Neural progenitor cell (in vitro differentiated cells): ENCODE measurements around the gene H2BK1. TPM values are rescaled to one million over a fixed set of nuclear protein-coding genes. Genes with fewer than 3 reads are reported as not detected.

Source experiments
- DNase-seq: peaks from one replicate; pipeline ENCODE4 v3.0.0-alpha.2; 2016; ENCODE audit warnings: low spot score
- H2AFZ ChIP-seq: fragments of 200-600 bp; sonication (generic); replicated peaks from 2 replicates; pipeline ENCODE4 v1.6.1; 2016; ENCODE audit warnings: antibody characterized with exemption
- H3F3A ChIP-seq: fragments of 200-600 bp; sonication (generic); 2 replicates; pipeline ENCODE4 v1.6.1; 2016; ENCODE audit warnings: antibody characterized with exemption, low read depth
- H3K27ac ChIP-seq: fragments of 200-600 bp; sonication (generic); 2 replicates; pipeline ENCODE4 v1.5.1; 2016; ENCODE audit warnings: mild to moderate bottlenecking
- H3K27me3 ChIP-seq: fragments of 200-600 bp; sonication (generic); 2 replicates; pipeline ENCODE4 v1.6.1; 2016; ENCODE audit warnings: mild to moderate bottlenecking, moderate library complexity
- H3K36me3 ChIP-seq: fragments of 200-600 bp; sonication (generic); 2 replicates; pipeline ENCODE4 v1.5.1; 2016
- H3K4me1 ChIP-seq: fragments of 200-600 bp; sonication (generic); 2 replicates; pipeline ENCODE4 v1.6.1; 2016; ENCODE audit warnings: mixed run types
- H3K4me2 ChIP-seq: fragments of 200-600 bp; sonication (generic); 2 replicates; pipeline ENCODE4 v1.6.1; 2016
- H3K4me3 ChIP-seq: fragments of 200-600 bp; sonication (generic); 2 replicates; pipeline ENCODE4 v1.5.1; 2016
- H3K79me2 ChIP-seq: fragments of 200-600 bp; sonication (generic); 2 replicates; pipeline ENCODE4 v1.6.1; 2016; ENCODE audit warnings: low read depth
- H3K9ac ChIP-seq: fragments of 200-600 bp; sonication (generic); 2 replicates; pipeline ENCODE4 v1.6.1; 2016
- H3K9me3 ChIP-seq: fragments of 200-600 bp; sonication (generic); 2 replicates; pipeline ENCODE4 v1.5.1; 2016; ENCODE audit warnings: low read depth
- H4K20me1 ChIP-seq: fragments of 200-600 bp; sonication (generic); 2 replicates; pipeline ENCODE4 v1.6.1; 2016; ENCODE audit warnings: low read depth
- H3K27ac Mint-ChIP-seq: 3 replicates; pipeline ENCODE4 v1.8.0; 2021; ENCODE audit warnings: mixed read lengths
- H3K27me3 Mint-ChIP-seq: 2 replicates; pipeline ENCODE4 v1.8.0; 2022; ENCODE audit warnings: low read depth, mild to moderate bottlenecking, inconsistent platforms, moderate library complexity, mixed read lengths; ENCODE audit not compliant: insufficient read depth
- H3K36me3 Mint-ChIP-seq: 3 replicates; pipeline ENCODE4 v1.8.0; 2021; ENCODE audit warnings: mixed read lengths
- H3K4me1 Mint-ChIP-seq: 3 replicates; pipeline ENCODE4 v1.8.0; 2021; ENCODE audit warnings: mixed read lengths
- H3K4me3 Mint-ChIP-seq: 3 replicates; pipeline ENCODE4 v1.8.0; 2021; ENCODE audit warnings: mild to moderate bottlenecking, moderate library complexity, mixed read lengths
- H3K9me3 Mint-ChIP-seq: 3 replicates; pipeline ENCODE4 v1.8.0; 2020; ENCODE audit warnings: mixed read lengths
- EZH2 ChIP-seq: fragments of 200-600 bp; sonication (generic); IDR thresholded peaks from 2 replicates; pipeline ENCODE4 v1.6.1; 2017; ENCODE audit warnings: antibody characterized with exemption, mild to moderate bottlenecking, moderate library complexity
- EZH2phosphoT487 ChIP-seq: fragments of 200-600 bp; sonication (generic); IDR thresholded peaks from 2 replicates; pipeline ENCODE4 v1.6.1; 2017; ENCODE audit warnings: antibody characterized with exemption
- total RNA-seq: library from RNA; depleted of rRNA; stranded (reverse); fragments of >200 nt; gene quantifications from 2 replicates; pipeline ENCODE4 v1.2.3, GENCODE V29; 2015; ENCODE audit warnings: low replicate concordance
- TF ChIP-seq, protein P1 (sequence below): fragments of 200-600 bp; sonication (generic); IDR thresholded peaks from 2 replicates; pipeline ENCODE4 v1.5.1; 2017; ENCODE audit warnings: antibody characterized with exemption, mild to moderate bottlenecking

The H2BK1 gene
- total RNA-seq, 1 donor from 2014 or later = not detected

DNA sequence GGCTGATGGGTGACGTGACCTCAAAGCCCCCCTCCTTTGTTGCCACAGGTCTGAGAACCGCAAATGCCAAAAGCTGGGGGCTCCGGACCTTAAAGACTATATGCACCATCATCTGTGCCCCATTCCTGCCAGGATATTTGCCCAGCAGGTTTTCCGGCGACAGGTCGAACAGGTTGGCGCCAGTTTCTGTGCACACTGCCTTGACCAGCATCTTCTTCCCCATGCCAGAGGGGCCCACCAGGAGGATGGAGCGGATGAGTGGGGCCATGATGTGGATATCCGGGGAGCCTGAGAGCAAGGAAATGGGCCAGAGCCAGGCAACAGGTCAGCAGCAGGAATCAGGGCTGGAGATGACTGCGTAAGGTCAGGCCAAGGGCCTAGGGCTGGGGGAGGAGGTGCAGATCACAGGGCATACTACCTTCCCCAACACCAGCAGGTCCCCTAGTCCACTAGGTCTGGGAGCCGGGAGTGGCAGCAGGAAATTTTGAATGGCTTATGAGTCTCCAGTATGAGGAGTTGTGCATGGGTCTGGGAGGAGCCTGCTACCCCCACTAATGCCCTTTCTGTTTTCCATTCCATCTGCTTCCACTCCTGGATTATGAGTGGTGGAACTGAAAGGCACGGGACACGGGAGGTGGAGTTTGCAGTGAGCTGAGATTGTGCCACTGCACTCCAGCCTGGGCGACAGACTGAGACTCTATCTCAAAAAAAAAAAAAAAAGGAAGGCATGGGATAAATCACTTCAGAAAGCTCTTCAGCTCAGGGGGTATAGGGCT lies 16.9 kb downstream of the H2BK1 start:
- Histone ChIP-seq H3K79me2 (no peaks in the 10 kb centered on the region), H3K27ac (no peak overlapping the region)

GRCh38 chr7:151192002-151192539 lies 18.2 kb downstream of the H2BK1 start:
- Mint-ChIP-seq H3K9me3 (no peaks in the 10 kb centered on the region), H3K27me3 (peaks cover 15% of the 10 kb centered on the region), H3K4me3 (no peak overlapping the region), H3K4me1 (no peaks in the 10 kb centered on the region), H3K36me3 (no peaks in the 10 kb centered on the region), H3K27ac (no peak overlapping the region)
- Histone ChIP-seq H3K9me3 (no peaks in the 10 kb centered on the region), H3K36me3 (no peaks in the 10 kb centered on the region), H2AFZ (no peak overlapping the region), H3K79me2 (no peaks in the 10 kb centered on the region), H4K20me1 (no peaks in the 10 kb centered on the region), H3K27me3 (peaks cover 22% of the 10 kb centered on the region), H3K27ac (no peak overlapping the region), H3K4me2 (no peak overlapping the region), H3K4me3 (no peak overlapping the region), H3K4me1 (no peaks in the 10 kb centered on the region), H3F3A (no peaks in the 10 kb centered on the region), H3K9ac (no peak overlapping the region)
- no peak for DNase-seq
- no peak for TF ChIP-seq EZH2
- no peak for TF ChIP-seq EZH2phosphoT487
- TF ChIP-seq, protein P1, sequence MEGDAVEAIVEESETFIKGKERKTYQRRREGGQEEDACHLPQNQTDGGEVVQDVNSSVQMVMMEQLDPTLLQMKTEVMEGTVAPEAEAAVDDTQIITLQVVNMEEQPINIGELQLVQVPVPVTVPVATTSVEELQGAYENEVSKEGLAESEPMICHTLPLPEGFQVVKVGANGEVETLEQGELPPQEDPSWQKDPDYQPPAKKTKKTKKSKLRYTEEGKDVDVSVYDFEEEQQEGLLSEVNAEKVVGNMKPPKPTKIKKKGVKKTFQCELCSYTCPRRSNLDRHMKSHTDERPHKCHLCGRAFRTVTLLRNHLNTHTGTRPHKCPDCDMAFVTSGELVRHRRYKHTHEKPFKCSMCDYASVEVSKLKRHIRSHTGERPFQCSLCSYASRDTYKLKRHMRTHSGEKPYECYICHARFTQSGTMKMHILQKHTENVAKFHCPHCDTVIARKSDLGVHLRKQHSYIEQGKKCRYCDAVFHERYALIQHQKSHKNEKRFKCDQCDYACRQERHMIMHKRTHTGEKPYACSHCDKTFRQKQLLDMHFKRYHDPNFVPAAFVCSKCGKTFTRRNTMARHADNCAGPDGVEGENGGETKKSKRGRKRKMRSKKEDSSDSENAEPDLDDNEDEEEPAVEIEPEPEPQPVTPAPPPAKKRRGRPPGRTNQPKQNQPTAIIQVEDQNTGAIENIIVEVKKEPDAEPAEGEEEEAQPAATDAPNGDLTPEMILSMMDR = no peak

More for the DNA sequence above, 16.9 kb downstream of the H2BK1 start:
- DNase-seq = no peak
- Histone ChIP-seq H3K36me3 (no peaks in the 10 kb centered on the region), H3F3A (no peaks in the 10 kb centered on the region), H4K20me1 (no peaks in the 10 kb centered on the region), H3K27me3 (peaks cover 22% of the 10 kb centered on the region), H3K4me1 (no peaks in the 10 kb centered on the region), H2AFZ (no peak overlapping the region), H3K4me3 (no peak overlapping the region), H3K9ac (no peak overlapping the region), H3K4me2 (no peak overlapping the region), H3K9me3 (no peaks in the 10 kb centered on the region)
- no peaks in the 10 kb centered on the region for H3K36me3 Mint-ChIP-seq
- no peak overlapping the region for H3K4me3 Mint-ChIP-seq
- TF ChIP-seq EZH2 = no peak
- TF ChIP-seq, protein P1 = no peak
- TF ChIP-seq EZH2phosphoT487 = no peak
- H3K4me1 Mint-ChIP-seq = no peaks in the 10 kb centered on the region
- no peaks in the 10 kb centered on the region for H3K9me3 Mint-ChIP-seq
- H3K27me3 Mint-ChIP-seq = peaks cover 10% of the 10 kb centered on the region
- no peak overlapping the region for H3K27ac Mint-ChIP-seq

DNA sequence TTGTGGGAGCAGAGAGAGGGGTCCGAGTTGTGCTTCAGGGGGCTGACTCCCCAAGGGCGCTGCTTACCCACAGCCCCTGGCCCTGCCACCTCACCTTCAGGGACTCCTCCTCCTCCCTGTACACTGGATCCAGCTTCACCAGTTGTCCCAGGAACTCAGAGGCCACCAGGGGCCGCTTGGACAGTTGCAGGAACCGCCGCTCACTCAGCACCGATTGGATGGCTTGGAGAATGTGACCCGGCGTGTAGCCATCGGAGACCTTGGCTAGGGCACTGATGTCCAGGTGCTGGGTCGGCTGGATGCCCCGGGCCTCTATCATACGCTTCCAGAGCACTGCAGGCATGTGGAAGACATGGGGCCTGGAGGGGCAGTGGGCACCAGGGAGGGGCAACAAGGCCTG lies 18.7 kb downstream of the H2BK1 start:
- H3K9me3 Mint-ChIP-seq = no peaks in the 10 kb centered on the region
- H3K27me3 Mint-ChIP-seq = peaks cover 15% of the 10 kb centered on the region
- Histone ChIP-seq H3F3A (no peaks in the 10 kb centered on the region), H3K4me2 (no peak overlapping the region), H3K4me1 (no peaks in the 10 kb centered on the region), H3K9me3 (no peaks in the 10 kb centered on the region), H3K27me3 (peaks cover 22% of the 10 kb centered on the region), H3K36me3 (no peaks in the 10 kb centered on the region), H2AFZ (no peak overlapping the region), H4K20me1 (no peaks in the 10 kb centered on the region), H3K4me3 (no peak overlapping the region), H3K79me2 (no peaks in the 10 kb centered on the region), H3K27ac (no peak overlapping the region), H3K9ac (no peak overlapping the region)
- H3K4me3 Mint-ChIP-seq = no peak overlapping the region
- no peak for TF ChIP-seq EZH2
- TF ChIP-seq EZH2phosphoT487 = no peak
- TF ChIP-seq, protein P1 = no peak
- H3K4me1 Mint-ChIP-seq = no peaks in the 10 kb centered on the region
- H3K27ac Mint-ChIP-seq = no peak overlapping the region
- DNase-seq = no peak
- no peaks in the 10 kb centered on the region for H3K36me3 Mint-ChIP-seq
